GM19467 (cell line): Measurements from ENCODE around the gene BUB1.
A peak's percentile ranks its signal among the peaks of the same experiment; 100 is the strongest.
"Not testable (repeated sequence)": the region's sequence is repeated elsewhere in the genome, so short reads cannot be mapped to it uniquely, and the experiment has no call there.

Source experiments
- ATAC-seq: cut with Tn5 transposase; IDR thresholded peaks from one replicate; pipeline ENCODE4 v1.9.1; 2021; ENCODE audit warnings: mild to moderate bottlenecking, moderate library complexity; ENCODE audit not compliant: unreplicated experiment

The BUB1 gene

DNA sequence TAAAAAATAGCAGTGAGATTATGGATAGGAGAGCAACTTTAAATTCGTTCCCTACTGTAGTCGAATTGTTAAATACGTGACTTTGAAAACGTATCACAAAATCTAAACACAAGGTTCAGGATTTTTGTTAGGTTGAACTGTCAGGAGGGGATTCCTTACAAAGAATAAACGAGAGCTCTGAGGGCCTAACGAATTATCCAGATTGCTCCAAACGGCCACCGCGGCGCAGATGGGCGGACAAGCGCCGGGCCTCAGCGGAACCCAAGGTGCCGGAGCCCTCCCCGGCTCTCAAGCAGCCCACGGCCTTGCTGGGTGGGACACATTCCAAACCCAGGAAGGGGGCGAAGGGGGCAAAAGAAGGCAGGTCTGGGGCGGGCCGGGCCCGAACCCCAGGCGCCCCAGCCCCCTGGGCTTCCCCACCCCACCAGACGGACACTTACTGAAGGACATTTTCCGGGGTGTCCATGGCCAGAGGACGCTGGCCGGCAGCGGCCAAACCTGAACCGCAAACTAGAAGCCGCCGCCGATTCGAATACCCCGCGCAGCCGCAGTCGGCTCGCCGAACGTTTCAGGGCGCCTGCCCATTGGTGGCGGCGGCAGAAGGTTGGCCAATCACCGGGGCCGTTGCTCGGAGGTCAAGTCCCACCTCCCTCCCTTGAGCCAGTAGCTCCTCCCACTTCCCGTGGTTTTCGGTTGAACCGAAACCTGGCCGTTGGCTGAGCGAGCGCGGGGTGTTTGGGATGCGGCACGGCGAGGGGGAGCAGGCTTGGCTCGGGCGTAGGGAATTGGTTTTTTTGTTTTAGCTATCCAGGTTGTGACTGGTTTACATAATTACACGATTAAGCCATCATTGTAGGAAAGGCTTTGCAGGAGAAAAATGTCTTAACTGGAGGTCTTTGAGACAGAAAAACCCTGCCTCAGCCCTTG is at the start of gene BUB1:
Gene BUB1, minus strand, starts transcription at position 534 of the 927 bp plus-strand sequence. Its CDS starts 68 bp downstream, at position 466.
- ATAC-seq: peak; percentile 67

- ATAC-seq: no peak
These were observed 48.4 kb upstream of the BUB1 start for GRCh38 chr2:110726285-110726684.

- ATAC-seq: no peak
These were observed 48.0 kb upstream of the BUB1 start for GRCh38 chr2:110725859-110726258.

DNA sequence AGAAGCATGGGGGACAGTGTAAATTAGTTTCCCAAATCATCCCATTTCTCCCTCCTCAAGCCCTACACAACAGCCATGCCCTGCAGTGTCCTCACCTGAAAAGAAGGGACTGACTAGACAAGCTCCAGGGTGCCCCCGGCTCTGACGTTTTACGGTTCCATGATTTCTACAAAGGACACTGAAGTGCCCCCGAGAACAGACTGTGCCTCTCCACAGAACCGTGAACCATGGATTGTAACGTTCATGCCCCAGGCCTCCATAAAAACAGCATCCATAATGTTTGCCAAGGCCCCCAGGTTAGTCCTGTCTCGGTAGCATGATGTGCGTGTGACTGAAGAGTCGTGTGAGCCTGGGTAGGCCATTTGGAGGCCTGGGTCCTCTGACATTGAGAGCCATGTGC is 47.5 kb upstream of the BUB1 start:
- no peak for ATAC-seq

DNA sequence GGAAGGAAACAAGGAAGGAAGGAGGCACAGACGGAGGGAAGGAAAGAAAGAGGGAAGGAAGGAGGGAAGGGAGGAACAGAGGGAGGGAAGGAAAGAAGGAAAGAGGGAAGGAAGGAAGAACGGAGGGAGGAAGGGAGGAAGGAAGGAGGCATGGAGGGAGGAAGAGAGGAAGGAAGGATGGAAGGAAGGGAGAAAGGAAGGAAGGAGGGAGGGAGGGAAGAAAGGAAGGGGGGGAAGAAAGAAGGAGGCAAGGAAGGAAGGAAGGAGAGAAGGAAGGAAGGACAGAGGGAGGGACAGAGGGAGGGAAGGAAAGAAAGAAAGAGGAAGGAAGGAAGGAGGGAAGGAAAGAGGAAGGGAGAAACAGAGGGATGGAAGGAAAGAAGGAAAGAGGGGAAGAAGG is 47.0 kb upstream of the BUB1 start:
- ATAC-seq: no peak

GRCh38 chr2:110720547-110720946 is 42.7 kb upstream of the BUB1 start:
- ATAC-seq: no peak

DNA sequence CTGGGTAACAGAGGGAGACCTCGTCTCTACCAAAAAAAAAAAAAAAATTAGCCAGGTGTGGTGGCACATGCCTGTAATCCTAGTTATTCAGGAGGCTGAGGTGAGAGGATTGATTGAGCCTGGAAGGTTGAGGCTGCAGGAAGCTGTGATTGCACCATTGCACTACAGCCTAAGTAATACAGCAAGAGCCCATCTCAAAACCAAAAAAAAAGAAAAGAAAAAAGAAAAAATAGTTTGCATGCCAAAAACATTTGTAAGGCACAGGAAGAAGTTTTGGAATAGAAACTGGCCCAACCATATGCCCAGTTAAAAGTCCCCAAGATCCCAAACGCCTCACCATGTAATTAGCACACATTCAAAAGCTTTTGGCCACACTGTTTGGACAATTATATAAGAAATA is 41.1 kb upstream of the BUB1 start:
- ATAC-seq: no peak

GRCh38 chr2:110718382-110718781 is 40.5 kb upstream of the BUB1 start:
- no peak for ATAC-seq

DNA sequence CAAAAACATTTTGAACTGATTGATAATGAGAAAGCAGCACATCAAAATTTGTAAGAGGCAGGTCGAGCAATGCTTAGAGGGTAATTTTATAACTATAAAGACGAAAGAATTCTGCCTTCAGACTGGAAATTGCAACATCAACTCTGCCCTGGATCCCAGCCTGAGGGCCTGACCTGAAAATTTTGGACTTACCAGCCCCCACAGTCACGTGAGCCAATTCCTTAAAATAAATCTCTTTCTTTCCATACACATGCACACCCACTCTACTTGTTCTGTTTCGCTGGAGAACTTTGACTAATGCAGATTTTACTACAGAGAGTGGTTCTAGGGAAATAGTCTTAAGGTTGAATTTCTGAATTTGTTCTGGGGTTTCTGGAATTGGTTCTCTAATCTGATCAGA is 39.9 kb upstream of the BUB1 start:
- no peak for ATAC-seq

GRCh38 chr2:110716959-110717645 is 39.2 kb upstream of the BUB1 start:
- no peak for ATAC-seq

DNA sequence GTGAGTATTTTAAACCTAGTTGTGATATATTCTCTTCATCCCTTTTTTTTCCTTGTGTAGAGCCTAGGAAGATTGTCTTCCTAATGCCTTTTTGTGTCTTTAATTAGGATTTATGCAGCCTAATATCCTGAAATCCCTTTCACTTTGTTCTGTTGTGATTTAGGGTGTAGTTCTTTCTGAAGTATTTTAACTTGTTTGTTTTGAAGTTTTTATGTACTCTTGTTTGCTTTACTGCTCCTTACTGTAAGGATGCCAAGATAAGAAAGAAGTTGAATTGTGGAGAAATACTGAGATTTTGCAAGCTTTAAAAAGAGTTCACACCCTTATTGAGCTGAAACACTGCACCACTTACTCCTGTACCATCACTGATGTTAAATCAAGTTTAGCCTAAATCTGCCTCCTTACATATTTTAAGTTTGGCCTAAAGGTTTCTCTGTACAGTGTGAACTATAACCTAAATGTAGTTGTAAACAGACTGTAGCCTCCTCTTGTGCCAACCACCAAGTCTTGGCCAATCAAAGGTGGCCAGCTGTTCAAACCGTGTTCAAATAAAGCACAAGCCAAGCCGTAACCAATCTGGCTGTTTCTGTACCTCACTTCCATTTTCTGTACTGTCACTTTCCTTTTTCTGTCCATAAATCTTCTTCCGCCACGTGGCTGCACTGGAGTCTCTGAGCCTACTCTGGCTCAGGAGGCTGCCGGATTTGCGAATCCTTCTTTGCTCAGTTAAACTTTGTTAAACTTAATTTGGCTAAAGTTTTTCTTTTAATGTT is 36.8 kb upstream of the BUB1 start:
- ATAC-seq: no peak

DNA sequence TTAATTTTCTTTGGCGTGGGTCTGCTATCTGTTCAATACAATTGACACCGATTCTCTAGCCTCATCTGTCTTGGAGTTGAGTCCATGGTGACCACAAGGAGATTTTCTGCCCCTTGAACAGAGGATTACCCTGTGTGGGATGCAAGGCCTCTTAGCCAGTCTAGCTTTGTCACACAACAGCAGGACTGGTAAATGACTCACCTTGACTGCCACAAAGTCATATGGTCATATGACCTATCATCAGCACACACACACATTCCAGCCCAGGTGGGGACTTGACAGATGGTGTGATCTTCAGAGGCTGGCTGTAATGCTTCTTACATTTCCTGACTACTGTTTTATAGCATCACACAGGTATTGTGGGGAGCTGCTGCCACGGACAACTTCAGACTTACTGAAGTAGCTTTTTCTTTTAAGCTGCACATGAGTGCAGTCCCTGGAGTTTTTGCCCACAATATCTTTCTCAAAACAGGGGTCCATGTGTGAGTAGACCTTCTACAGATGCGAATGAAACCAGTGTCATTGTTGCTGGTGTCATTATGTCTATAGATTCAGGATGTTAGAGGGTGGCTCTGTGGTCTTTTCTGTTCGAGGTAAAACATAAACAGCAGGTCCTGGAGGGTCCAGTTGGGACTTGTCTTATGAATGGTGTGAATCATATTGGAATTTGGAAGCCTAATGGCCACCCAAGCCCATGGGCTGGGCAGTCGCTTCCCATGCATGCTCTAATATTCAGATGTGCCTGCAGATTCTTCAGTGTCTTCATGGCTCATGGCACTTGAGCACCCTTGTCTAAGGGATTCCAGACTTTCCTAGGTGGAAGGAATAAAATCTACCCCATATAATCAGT is 35.9 kb upstream of the BUB1 start:
- no peak for ATAC-seq

GRCh38 chr2:110712737-110713136 is 34.9 kb upstream of the BUB1 start:
- ATAC-seq: no peak

DNA sequence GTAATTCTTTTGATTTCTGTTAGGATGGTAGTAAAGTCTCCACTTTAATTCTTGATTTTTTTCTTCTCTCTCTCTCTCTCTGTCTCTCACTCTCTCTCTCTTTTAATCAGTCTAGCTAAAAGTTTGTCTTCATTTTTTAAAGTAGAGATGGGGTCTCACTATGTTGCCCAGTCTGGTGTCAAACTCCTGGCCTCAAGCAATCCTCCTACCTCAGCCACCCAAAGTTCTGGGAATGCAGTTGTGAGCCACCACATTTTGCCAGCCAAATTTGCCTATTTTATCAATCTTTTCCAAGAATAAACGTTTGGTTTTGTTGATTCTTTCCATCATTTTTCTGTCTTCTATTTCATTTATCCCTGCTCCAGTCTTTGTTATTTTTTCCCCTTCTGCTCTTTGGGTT is 30.6 kb upstream of the BUB1 start:
- no peak for ATAC-seq

DNA sequence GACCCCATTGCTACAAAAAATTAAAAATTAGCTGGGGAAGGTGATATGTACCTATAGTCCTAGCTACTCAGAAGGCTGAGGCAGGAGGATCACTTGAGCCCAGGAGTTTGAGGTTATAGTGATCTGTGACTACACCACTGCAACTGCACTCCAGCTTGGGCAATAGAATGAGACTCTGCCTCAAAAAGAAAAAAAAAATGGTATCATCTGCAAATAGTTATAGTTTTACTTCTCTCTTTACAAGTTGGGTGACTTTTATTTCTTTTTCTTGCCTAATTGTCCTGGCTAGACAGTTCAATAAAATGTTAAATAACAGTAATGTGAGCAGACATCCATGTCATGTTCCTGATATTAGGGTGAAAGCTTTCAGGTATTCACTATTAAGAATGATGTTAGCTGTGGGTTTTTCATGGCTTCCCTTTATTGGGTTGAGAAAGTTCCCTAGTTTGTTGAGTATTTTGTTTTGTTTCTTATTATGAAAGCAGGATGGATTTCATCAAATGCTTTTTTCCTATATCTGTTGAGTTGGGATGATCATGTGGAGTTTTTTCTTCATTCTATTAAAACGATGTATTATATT is 29.6 kb upstream of the BUB1 start:
- ATAC-seq: no peak

GRCh38 chr2:110702514-110703380 is 24.9 kb upstream of the BUB1 start:
- ATAC-seq: no peak

GRCh38 chr2:110698253-110698652 is 20.4 kb upstream of the BUB1 start:
- ATAC-seq: not testable (repeated sequence)

- ATAC-seq: not testable (repeated sequence)
These were observed 17.5 kb upstream of the BUB1 start for GRCh38 chr2:110695146-110695898.
